CD14-positive monocyte (primary cell): ENCODE data around the gene AK9. TPM values are rescaled to one million over a fixed set of nuclear protein-coding genes. Genes with fewer than 3 reads are reported as not detected.

Source experiments
- DNase-seq, 3 donors: peaks; one replicate each; pipeline ENCODE4 v3.0.0-alpha.2; 2011 to 2022
- H2AFZ ChIP-seq: 2 replicates; pipeline ENCODE4 v1.6.0; 2012; ENCODE audit warnings: mild to moderate bottlenecking, low read depth, low read length, inconsistent platforms; ENCODE audit not compliant: insufficient read depth, poor library complexity, severe bottlenecking
- H3K27ac ChIP-seq, 2 donors: 1 replicate in 1 of 2; 2 replicates in 1 of 2; pipeline ENCODE4 v1.5.1; 2012 to 2013; ENCODE audit warnings: low read length in 2 of 2, control low read depth in 1 of 2, inconsistent platforms in 1 of 2, low read depth in 1 of 2, mild to moderate bottlenecking in 1 of 2
- H3K27me3 ChIP-seq, 2 donors: one replicate each; pipeline versions ENCODE4 v1.6.0 to v1.6.1; 2011 to 2013; ENCODE audit warnings: low read length in 2 of 2; ENCODE audit not compliant: control insufficient read depth in 2 of 2, insufficient read depth in 2 of 2
- H3K36me3 ChIP-seq, 2 donors: replicated peaks in 1 of 2; 1 replicate in 1 of 2; 2 replicates in 1 of 2; pipeline versions ENCODE4 v1.5.1 to v1.6.1; 2012 to 2013; ENCODE audit warnings: low read length in 2 of 2, control low read depth in 1 of 2, inconsistent platforms in 1 of 2, mild to moderate bottlenecking in 1 of 2; ENCODE audit not compliant: insufficient read depth in 2 of 2, control insufficient read depth in 1 of 2
- H3K4me1 ChIP-seq, 2 donors: 1 replicate in 1 of 2; 2 replicates in 1 of 2; pipeline versions ENCODE4 v1.5.1 to v1.6.1; 2012 to 2013; ENCODE audit warnings: low read length in 2 of 2, control low read depth in 1 of 2, inconsistent platforms in 1 of 2, mild to moderate bottlenecking in 1 of 2, moderate library complexity in 1 of 2; ENCODE audit not compliant: insufficient read depth in 2 of 2, control insufficient read depth in 1 of 2
- H3K4me2 ChIP-seq: replicated peaks from 2 replicates; pipeline ENCODE3; 2012; ENCODE audit warnings: low read length, moderate library complexity, mild to moderate bottlenecking; ENCODE audit not compliant: poor library complexity, severe bottlenecking; ENCODE audit errors: extremely low read depth
- H3K4me3 ChIP-seq, 3 experiments: fragments of 200-600 bp in 1 of 3; sonication (generic) in 1 of 3; replicated peaks in 1 of 3; 1 replicate in 2 of 3; 2 replicates in 1 of 3; pipeline ENCODE4 v1.5.1; 2011 to 2013; ENCODE audit warnings: low read length in 3 of 3, mild to moderate bottlenecking in 3 of 3, control low read depth in 2 of 3, low read depth in 2 of 3, inconsistent platforms in 1 of 3, moderate library complexity in 1 of 3
- H3K79me2 ChIP-seq: 2 replicates; pipeline ENCODE4 v1.6.0; 2012; ENCODE audit warnings: mild to moderate bottlenecking, control low read depth, inconsistent platforms, low read length, moderate library complexity; ENCODE audit not compliant: insufficient read depth
- H3K9ac ChIP-seq: 2 replicates; pipeline ENCODE4 v1.6.0; 2017; ENCODE audit warnings: low read length, mild to moderate bottlenecking; ENCODE audit not compliant: insufficient read depth, poor library complexity, severe bottlenecking
- H3K9me3 ChIP-seq, 2 donors: replicated peaks in 1 of 2; 1 replicate in 1 of 2; 2 replicates in 1 of 2; pipeline versions ENCODE4 v1.5.1 to v1.6.1; 2012 to 2013; ENCODE audit warnings: low read length in 2 of 2, control low read depth in 1 of 2; ENCODE audit not compliant: control insufficient read depth in 1 of 2, insufficient read depth in 1 of 2
- H4K20me1 ChIP-seq: 2 replicates; pipeline ENCODE4 v1.6.0; 2012; ENCODE audit warnings: mild to moderate bottlenecking, low read length, control low read depth, moderate library complexity; ENCODE audit not compliant: insufficient read depth
- H3K27ac Mint-ChIP-seq, 7 donors: one replicate each; pipeline ENCODE4 v1.8.0; 2020; ENCODE audit warnings: mild to moderate bottlenecking in 7 of 7, mixed read lengths in 7 of 7, moderate library complexity in 6 of 7, inconsistent platforms in 2 of 7
- H3K27me3 Mint-ChIP-seq, 3 donors: one replicate each; pipeline ENCODE4 v1.8.0; 2021 to 2022; ENCODE audit warnings: low read depth in 3 of 3, mild to moderate bottlenecking in 3 of 3, mixed read lengths in 3 of 3, moderate library complexity in 3 of 3, inconsistent platforms in 1 of 3
- H3K36me3 Mint-ChIP-seq, 2 donors: one replicate each; pipeline ENCODE4 v1.8.0; 2020; ENCODE audit warnings: mixed read lengths in 2 of 2, inconsistent platforms in 1 of 2, mild to moderate bottlenecking in 1 of 2
- H3K4me1 Mint-ChIP-seq: one replicate; pipeline ENCODE4 v1.8.0; 2020; ENCODE audit warnings: mild to moderate bottlenecking, mixed read lengths
- H3K4me3 Mint-ChIP-seq, 2 donors: one replicate each; pipeline ENCODE4 v1.8.0; 2020; ENCODE audit warnings: mild to moderate bottlenecking in 2 of 2, mixed read lengths in 2 of 2, moderate library complexity in 1 of 2
- H3K9me3 Mint-ChIP-seq, 7 donors: one replicate each; pipeline ENCODE4 v1.8.0; 2020 to 2022; ENCODE audit warnings: mixed read lengths in 7 of 7, mild to moderate bottlenecking in 6 of 7, moderate library complexity in 6 of 7, inconsistent platforms in 2 of 7
- CTCF ChIP-seq: fragments of 200-600 bp; IDR thresholded peaks from one replicate; pipeline ENCODE4 v1.8.0; 2022; ENCODE audit warnings: antibody characterized with exemption, mild to moderate bottlenecking
- WGBS: methylation state at CpG from one replicate; pipeline ENCODE4 v1.1.5; 2013; ENCODE audit warnings: missing lambda C conversion rate; ENCODE audit not compliant: insufficient coverage; 5-methylcytosine and 5-hydroxymethylcytosine counted together
- intact Hi-C, 2 donors: fragments of 100-400 bp; cut with micrococcal nuclease; formaldehyde crosslinking; loops; one replicate each; pipeline versions ENCODE4 v1.15.0 to v1.15.1; 2023
- polyA plus RNA-seq, 3 donors: library from polyadenylated mRNA; depleted of rRNA in 1 of 3; unstranded in 2 of 3; stranded (reverse) in 1 of 3; fragments of 300-500 nt in 2 of 3; fragments of >200 nt in 1 of 3; fragmentation: Illumina TruSeq in 2 of 3; gene quantifications; 1 replicate in 2 of 3; 2 replicates in 1 of 3; pipeline ENCODE4 v1.2.3, GENCODE V29; 2012 to 2021

AK9 gene
- polyA plus RNA-seq, 3 donors = 2.6 to 3.1 (median 2.8) TPM

- intact Hi-C loops = no loop called here
- H2AFZ ChIP-seq = no peak overlapping the region
Measured at GRCh38 chr6:109488001-109488400, 203.0 kb downstream of the AK9 start.

GRCh38 chr6:109486068-109486467, 204.9 kb downstream of the AK9 start:
- peaks cover 9 to 10% of the 10 kb centered on the region in 2 donors for H3K36me3 Mint-ChIP-seq
- no peak for TF ChIP-seq CTCF
- H4K20me1 ChIP-seq = no peaks in the 10 kb centered on the region
- H3K4me1 Mint-ChIP-seq = peaks cover 18% of the 10 kb centered on the region
- no peaks in the 10 kb centered on the region for H3K9me3 Mint-ChIP-seq
- no peak for DNase-seq
- WGBS = no CpG with 5 or more reads among the region's 1 CpG
- intact Hi-C loops = no loop called here
- no peak overlapping the region for H3K27ac ChIP-seq
- H3K27me3 Mint-ChIP-seq = peaks cover 1 to 10% (median 8%) of the 10 kb centered on the region in 3 donors
- no peak overlapping the region for H3K4me3 ChIP-seq
- H3K27ac Mint-ChIP-seq = no peak overlapping the region
- H3K9ac ChIP-seq = no peak overlapping the region
- peaks cover 18% of the 10 kb centered on the region for H3K79me2 ChIP-seq
- H2AFZ ChIP-seq = no peak overlapping the region
- H3K4me3 Mint-ChIP-seq = no peak overlapping the region
- H3K9me3 ChIP-seq = no peaks in the 10 kb centered on the region
- no peaks in the 10 kb centered on the region for H3K27me3 ChIP-seq
- peaks cover 2 to 7% of the 10 kb centered on the region in 2 donors for H3K36me3 ChIP-seq
- H3K4me2 ChIP-seq = no peak overlapping the region
- H3K4me1 ChIP-seq = peaks cover 18 to 20% of the 10 kb centered on the region in 2 donors

More at GRCh38 chr6:109488001-109488400, 203.0 kb downstream of the AK9 start:
- Histone ChIP-seq H3K79me2 (no peaks in the 10 kb centered on the region), H4K20me1 (no peaks in the 10 kb centered on the region), H3K27ac (no peak overlapping the region), H3K9me3 (no peaks in the 10 kb centered on the region), H3K4me3 (no peak overlapping the region), H3K27me3 (no peaks in the 10 kb centered on the region), H3K4me1 (peaks cover 3 to 6% of the 10 kb centered on the region in 2 donors), H3K36me3 (no peaks in the 10 kb centered on the region), H3K4me2 (no peak overlapping the region), H3K9ac (no peak overlapping the region)
- TF ChIP-seq CTCF = no peak
- H3K36me3 Mint-ChIP-seq = no peaks in the 10 kb centered on the region
- H3K9me3 Mint-ChIP-seq = no peaks in the 10 kb centered on the region
- H3K27ac Mint-ChIP-seq = no peak overlapping the region
- H3K4me3 Mint-ChIP-seq = no peak overlapping the region
- peaks cover 3% of the 10 kb centered on the region for H3K4me1 Mint-ChIP-seq
- H3K27me3 Mint-ChIP-seq = peaks cover 1 to 10% (median 8%) of the 10 kb centered on the region in 3 donors
- DNase-seq = no peak
